Vagina (tissue), 2 donors: ENCODE measurements around the gene RUNX2. TPM values are rescaled to one million over a fixed set of nuclear protein-coding genes. Genes with fewer than 3 reads are reported as not detected.

ENCODE experiments used
- DNase-seq, 2 donors: peaks; one replicate each; pipeline ENCODE4 v3.0.0-alpha.2; 2017; ENCODE audit errors: extremely low spot score in 2 of 2
- H3K27ac ChIP-seq: fragments of 200-600 bp; sonication (generic); one replicate; pipeline ENCODE4 v1.5.1; 2019
- H3K27me3 ChIP-seq: fragments of 200-600 bp; sonication (generic); one replicate; pipeline ENCODE4 v1.5.1; 2019
- H3K36me3 ChIP-seq, 2 donors: fragments of 200-600 bp; sonication (generic); one replicate each; pipeline ENCODE4 v1.5.1; 2017 to 2019
- H3K4me1 ChIP-seq: fragments of 200-600 bp; sonication (generic); one replicate; pipeline ENCODE4 v1.5.1; 2019
- H3K4me3 ChIP-seq, 2 donors: fragments of 200-600 bp; sonication (generic); 1 replicate in 1 of 2; 2 replicates in 1 of 2; pipeline ENCODE4 v1.5.1; 2016 to 2019
- H3K9me3 ChIP-seq: fragments of 200-600 bp; sonication (generic); one replicate; pipeline ENCODE4 v1.5.1; 2019
- CTCF ChIP-seq, 3 experiments: fragments of 450-650 bp in 2 of 3; fragments of 200-600 bp in 1 of 3; sonication (generic) in 1 of 3; IDR thresholded peaks; one replicate each; pipeline ENCODE4 v1.5.1; 2017 to 2019; ENCODE audit warnings: antibody characterized with exemption in 3 of 3, mild to moderate bottlenecking in 2 of 3, moderate library complexity in 2 of 3
- POLR2A ChIP-seq, 2 donors: fragments of 450-650 bp; IDR thresholded peaks; one replicate each; pipeline ENCODE4 v1.6.1; 2017; ENCODE audit warnings: antibody characterized with exemption in 2 of 2, mild to moderate bottlenecking in 2 of 2, moderate library complexity in 2 of 2
- POLR2AphosphoS5 ChIP-seq, 2 donors: sonication (generic); formaldehyde crosslinking; IDR thresholded peaks; one replicate each; pipeline ENCODE4 v1.9.0; 2017; ENCODE audit warnings: antibody characterized with exemption in 2 of 2, mild to moderate bottlenecking in 2 of 2, low read depth in 1 of 2; ENCODE audit not compliant: insufficient read depth in 1 of 2
- intact Hi-C: fragments of 100-400 bp; cut with DNase I; formaldehyde crosslinking; loops from one replicate; pipeline ENCODE4 v1.15.1; 2023
- total RNA-seq: library from RNA; depleted of rRNA; stranded (reverse); fragments of >200 nt; gene quantifications from one replicate; pipeline ENCODE4 v1.2.3, GENCODE V29; 2016

RUNX2 gene
- total RNA-seq, 1 donor from 2014 or later = 13.0 TPM

GRCh38 chr6:45420909-45421708 lies 93.0 kb downstream of the RUNX2 start:
- intact Hi-C loops = no loop called here
- TF ChIP-seq POLR2A (IDR thresholded peaks at IDR 0.05) = no peak
- TF ChIP-seq CTCF (IDR thresholded peaks at IDR 0.05) = no peak
- TF ChIP-seq POLR2AphosphoS5 (IDR thresholded peaks at IDR 0.05; ENCODE audit: insufficient read depth in 1 of 2, low read depth in 1 of 2) = no peak
- peak overlapping the region; percentile 88 for H3K27ac ChIP-seq
- H3K9me3 ChIP-seq = no peaks in the 10 kb centered on the region
- peak overlapping the region; percentile 69 to 75 for H3K4me3 ChIP-seq
- H3K36me3 ChIP-seq = no peaks in the 10 kb centered on the region
- H3K27me3 ChIP-seq = no peaks in the 10 kb centered on the region
- H3K4me1 ChIP-seq = peaks cover 43% of the 10 kb centered on the region
- DNase-seq = no peak

- DNase-seq = no peak
- H3K4me3 ChIP-seq = peak overlapping the region; percentile 69 to 75
- H3K4me1 ChIP-seq = peaks cover 43% of the 10 kb centered on the region
- H3K9me3 ChIP-seq = no peaks in the 10 kb centered on the region
- no peaks in the 10 kb centered on the region for H3K27me3 ChIP-seq
- intact Hi-C loops = no loop called here
- no peaks in the 10 kb centered on the region for H3K36me3 ChIP-seq
- TF ChIP-seq POLR2AphosphoS5 (IDR thresholded peaks at IDR 0.05; ENCODE audit: insufficient read depth in 1 of 2, low read depth in 1 of 2) (peak in 1 of 2 donors; percentile 48), CTCF (IDR thresholded peaks at IDR 0.05) (peak in 1 of 3 experiments; percentile 15), POLR2A (IDR thresholded peaks at IDR 0.05) (no peak)
- H3K27ac ChIP-seq = peak overlapping the region; percentile 88
These were observed 93.8 kb downstream of the RUNX2 start for GRCh38 chr6:45421709-45422502.

GRCh38 chr6:45422503-45423110 lies 94.5 kb downstream of the RUNX2 start:
- intact Hi-C loops = no loop called here
- no peak for DNase-seq

GRCh38 chr6:45423111-45423823 lies 95.1 kb downstream of the RUNX2 start:
- intact Hi-C loops = no loop called here
- Histone ChIP-seq H3K36me3 (no peaks in the 10 kb centered on the region), H3K9me3 (no peaks in the 10 kb centered on the region), H3K27ac (peak overlapping the region; percentile 88), H3K4me3 (peak overlapping the region; percentile 69 to 75), H3K4me1 (peaks cover 43% of the 10 kb centered on the region), H3K27me3 (no peaks in the 10 kb centered on the region)
- TF ChIP-seq POLR2AphosphoS5 (IDR thresholded peaks at IDR 0.05; ENCODE audit: insufficient read depth in 1 of 2, low read depth in 1 of 2) = peak in 1 of 2 donors; percentile 57
- no peak for TF ChIP-seq CTCF (IDR thresholded peaks at IDR 0.05)
- TF ChIP-seq POLR2A (IDR thresholded peaks at IDR 0.05) = no peak
- DNase-seq = no peak

More at GRCh38 chr6:45422503-45423110, 94.5 kb downstream of the RUNX2 start:
- H3K4me1 ChIP-seq = peaks cover 43% of the 10 kb centered on the region
- H3K9me3 ChIP-seq = no peaks in the 10 kb centered on the region
- H3K4me3 ChIP-seq = peak overlapping the region; percentile 69 to 75
- peak overlapping the region; percentile 88 for H3K27ac ChIP-seq
- H3K27me3 ChIP-seq = no peaks in the 10 kb centered on the region
- TF ChIP-seq POLR2A (IDR thresholded peaks at IDR 0.05) (no peak), CTCF (IDR thresholded peaks at IDR 0.05) (no peak), POLR2AphosphoS5 (IDR thresholded peaks at IDR 0.05; ENCODE audit: insufficient read depth in 1 of 2, low read depth in 1 of 2) (no peak)
- H3K36me3 ChIP-seq = no peaks in the 10 kb centered on the region
